ENCODE results near the gene UCN. TPM values are rescaled to one million over a fixed set of nuclear protein-coding genes. Genes with fewer than 3 reads are reported as not detected.
A peak's percentile ranks its signal among the peaks of the same experiment; 100 is the strongest.

The UCN gene
- total and polyA plus RNA-seq, 12 donors, result 0.51 to 4.1 (median 1.5) TPM; not detected in 1

DNA sequence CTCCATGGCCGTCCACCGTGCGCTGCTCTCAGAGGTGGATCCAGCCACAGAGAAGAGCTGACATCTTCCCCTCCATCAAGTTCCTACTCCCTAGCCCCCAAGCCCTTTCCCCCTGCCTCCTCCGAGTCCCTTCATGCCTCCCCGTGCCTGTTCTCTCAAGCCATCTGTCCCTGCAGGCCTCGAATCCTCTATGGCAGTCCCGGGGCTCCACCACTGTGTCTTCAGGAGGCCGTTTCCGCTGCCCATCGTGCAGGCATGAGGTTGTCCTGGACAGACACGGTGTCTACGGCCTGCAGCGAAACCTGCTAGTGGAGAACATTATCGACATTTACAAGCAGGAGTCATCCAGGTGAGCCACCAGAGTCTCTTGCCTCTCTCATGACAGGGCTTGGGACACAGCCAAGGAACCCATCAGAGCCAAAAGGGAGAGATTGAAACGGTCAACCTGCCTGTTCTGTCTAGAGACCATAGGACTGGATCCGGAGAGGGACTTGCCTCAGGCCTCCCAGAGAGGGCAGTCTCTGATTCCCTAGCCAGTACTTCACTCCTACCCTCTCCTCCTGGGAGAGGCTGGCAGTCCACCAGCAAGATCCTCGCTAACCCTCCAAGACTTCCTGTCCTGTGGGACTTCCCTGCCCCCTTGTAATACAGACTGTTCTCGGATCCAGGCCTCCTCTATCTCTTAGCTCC lies 9.7 kb downstream of the UCN start:
- no peak for DNase-seq
- H3K36me3 ChIP-seq, result peaks cover 0 to 28% (median 0%) of the 10 kb centered on the region in 9 donors
- TF ChIP-seq, protein P1, sequence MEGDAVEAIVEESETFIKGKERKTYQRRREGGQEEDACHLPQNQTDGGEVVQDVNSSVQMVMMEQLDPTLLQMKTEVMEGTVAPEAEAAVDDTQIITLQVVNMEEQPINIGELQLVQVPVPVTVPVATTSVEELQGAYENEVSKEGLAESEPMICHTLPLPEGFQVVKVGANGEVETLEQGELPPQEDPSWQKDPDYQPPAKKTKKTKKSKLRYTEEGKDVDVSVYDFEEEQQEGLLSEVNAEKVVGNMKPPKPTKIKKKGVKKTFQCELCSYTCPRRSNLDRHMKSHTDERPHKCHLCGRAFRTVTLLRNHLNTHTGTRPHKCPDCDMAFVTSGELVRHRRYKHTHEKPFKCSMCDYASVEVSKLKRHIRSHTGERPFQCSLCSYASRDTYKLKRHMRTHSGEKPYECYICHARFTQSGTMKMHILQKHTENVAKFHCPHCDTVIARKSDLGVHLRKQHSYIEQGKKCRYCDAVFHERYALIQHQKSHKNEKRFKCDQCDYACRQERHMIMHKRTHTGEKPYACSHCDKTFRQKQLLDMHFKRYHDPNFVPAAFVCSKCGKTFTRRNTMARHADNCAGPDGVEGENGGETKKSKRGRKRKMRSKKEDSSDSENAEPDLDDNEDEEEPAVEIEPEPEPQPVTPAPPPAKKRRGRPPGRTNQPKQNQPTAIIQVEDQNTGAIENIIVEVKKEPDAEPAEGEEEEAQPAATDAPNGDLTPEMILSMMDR (IDR thresholded peaks at IDR 0.05), result no peak
- peak in 3 of 8 donors; percentile 12 to 25 (median 24) for ATAC-seq
- intact Hi-C loops (cut with DNase I), result loop anchor here in 3 of 10 donors (5.0 to 10.0 kb wide), 3 partner anchors 46 to 194 kb away; no protein-coding TSS in a partner anchor
- H3K27me3 ChIP-seq, result no peaks in the 10 kb centered on the region
- no peak overlapping the region for H3K27ac ChIP-seq
- H3K4me1 ChIP-seq, result peaks cover 4 to 69% (median 19%) of the 10 kb centered on the region in 9 donors
- no peak overlapping the region for H3K4me3 ChIP-seq
- no peaks in the 10 kb centered on the region for H3K9me3 ChIP-seq
- WGBS, 2 donors, result 69 to 72% methylated on average over 18 of the region's 18 CpGs

DNA sequence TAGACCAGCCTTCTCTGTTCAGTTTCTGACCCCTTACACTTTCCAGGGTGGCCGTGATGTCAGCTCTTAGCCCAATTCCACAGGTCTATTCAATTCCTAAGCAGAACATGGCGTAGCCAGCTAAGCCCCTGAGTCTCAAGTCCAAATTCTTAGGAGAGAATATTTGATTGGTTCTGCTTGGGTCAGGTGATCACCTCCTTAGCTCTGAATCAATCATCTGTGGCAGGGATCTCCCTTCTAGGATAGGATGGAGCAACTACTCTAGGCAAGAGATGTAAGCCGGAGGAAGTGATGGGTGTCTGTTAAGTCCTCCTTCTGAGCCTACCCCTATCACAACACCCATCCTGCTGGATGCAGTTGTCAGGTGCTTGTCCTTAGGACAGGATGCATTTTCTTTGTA lies 11.1 kb downstream of the UCN start:
- DNase-seq (no peak), ATAC-seq (no peak)
- Histone ChIP-seq H3K4me1 (peaks cover 0 to 73% (median 26%) of the 10 kb centered on the region in 9 donors), H3K27me3 (peaks cover 0 to 1% (median 0%) of the 10 kb centered on the region in 7 donors), H3K27ac (no peak overlapping the region), H3K4me3 (no peak overlapping the region), H3K36me3 (peaks cover 0 to 28% (median 0%) of the 10 kb centered on the region in 9 donors), H3K9me3 (no peaks in the 10 kb centered on the region)
- WGBS, 2 donors, result 89 to 98% methylated on average over 3 of the region's 3 CpGs
- intact Hi-C loops (cut with DNase I), result loop anchor here in 3 of 10 donors (5.0 to 10.0 kb wide), 3 partner anchors 45 to 192 kb away; no protein-coding TSS in a partner anchor
- TF ChIP-seq, protein P1 (IDR thresholded peaks at IDR 0.05), result no peak

DNA sequence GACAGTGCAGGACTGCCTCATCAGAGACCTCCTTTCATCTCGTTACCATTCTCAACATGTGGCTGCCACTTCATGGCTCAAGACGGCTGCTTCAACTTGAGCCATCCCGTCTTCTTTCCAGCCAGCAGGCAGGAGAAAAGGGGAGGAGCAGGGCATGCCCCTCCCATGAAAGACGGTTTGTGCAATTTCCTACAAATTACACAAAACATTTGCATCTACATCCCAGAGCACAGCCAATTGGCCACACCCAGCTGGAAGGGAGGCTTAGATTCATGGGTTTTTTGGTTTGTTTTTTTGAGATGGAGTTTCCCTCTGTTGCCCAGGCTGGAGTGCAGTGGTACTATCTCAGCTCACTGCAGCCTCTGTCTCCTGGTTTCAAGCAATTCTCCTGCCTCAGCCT lies 11.8 kb downstream of the UCN start:
- 40 to 55% methylated on average over 4 of the region's 4 CpGs for WGBS, 2 donors
- Histone ChIP-seq H3K9me3 (no peaks in the 10 kb centered on the region), H3K27ac (no peak overlapping the region), H3K4me3 (no peak overlapping the region), H3K36me3 (peaks cover 0 to 26% (median 0%) of the 10 kb centered on the region in 9 donors), H3K27me3 (peaks cover 0 to 9% (median 0%) of the 10 kb centered on the region in 7 donors), H3K4me1 (peaks cover under 1 to 80% (median 33%) of the 10 kb centered on the region in 9 donors)
- ATAC-seq (no peak), DNase-seq (no peak)
- TF ChIP-seq, protein P1 (IDR thresholded peaks at IDR 0.05), result no peak
- intact Hi-C loops (cut with DNase I), result loop anchor here in 3 of 10 donors (5.0 to 10.0 kb wide), 3 partner anchors 44 to 192 kb away; no protein-coding TSS in a partner anchor

DNA sequence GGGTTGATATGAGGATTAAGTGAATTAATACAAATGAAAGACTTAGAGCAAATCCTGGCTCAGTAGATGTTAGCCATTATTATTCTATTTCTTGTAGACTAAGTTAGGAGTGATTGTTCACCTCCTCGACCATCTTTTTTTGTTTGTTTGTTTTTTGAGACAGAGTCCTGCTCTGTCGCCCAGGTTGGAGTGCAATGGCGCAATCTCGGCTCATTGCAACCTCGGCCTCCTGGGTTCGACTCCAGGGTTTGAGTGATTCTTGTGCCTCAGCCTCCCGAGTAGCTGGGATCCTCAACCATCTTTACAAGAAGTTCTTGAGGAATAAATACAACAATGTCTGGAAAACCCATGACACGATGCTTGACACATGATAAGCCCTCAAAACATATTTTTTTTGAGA lies 13.3 kb downstream of the UCN start:
- Histone ChIP-seq H3K27me3 (peaks cover 0 to 18% (median 0%) of the 10 kb centered on the region in 7 donors), H3K36me3 (peaks cover 0 to 11% (median 0%) of the 10 kb centered on the region in 9 donors), H3K4me1 (peaks cover 3 to 94% (median 36%) of the 10 kb centered on the region in 9 donors), H3K4me3 (no peak overlapping the region), H3K27ac (no peak overlapping the region), H3K9me3 (no peaks in the 10 kb centered on the region)
- DNase-seq (no peak), ATAC-seq (no peak)
- WGBS, 2 donors, result 77 to 91% methylated on average over 8 of the region's 8 CpGs
- intact Hi-C loops (cut with DNase I), result loop anchor here in 3 of 10 donors (5.0 to 10.0 kb wide), 3 partner anchors 43 to 190 kb away; no protein-coding TSS in a partner anchor
- TF ChIP-seq, protein P1 (IDR thresholded peaks at IDR 0.05), result no peak

All from heart right ventricle (tissue), 16 donors.